Measurements from ENCODE around the gene VPS45. TPM values are rescaled to one million over a fixed set of nuclear protein-coding genes. Genes with fewer than 3 reads are reported as not detected.

The VPS45 gene
- total and polyA plus RNA-seq, 2 of the 8 experiments (the other 6 are each of a cell fraction or from before 2014, with no cell fraction given), result 19.1 to 27.6 TPM

GRCh38 chr1:150176593-150176992 lies 109.0 kb downstream of the VPS45 start (continued):
- no peak for TF ChIP-seq CHD7 (IDR thresholded peaks at IDR 0.05; ENCODE audit: insufficient replicate concordance, low read length)
- no peak for TF ChIP-seq POLR2A (IDR thresholded peaks at IDR 0.05; ENCODE audit: control extremely low read depth in 1 of 2, low read depth in 2 of 2, low read length in 2 of 2)

Measured in H1 (cell line).